GM12874 (cell line): ENCODE measurements around the gene PLXNB3.
A peak's percentile ranks its signal among the peaks of the same experiment; 100 is the strongest.

Experiments
- TF ChIP-seq, protein P1 (sequence below): IDR thresholded peaks from 2 replicates; pipeline ENCODE4 v1.5.1; 2011; ENCODE audit warnings: low read depth, mild to moderate bottlenecking, control low read depth, low read length, moderate library complexity; ENCODE audit not compliant: insufficient read depth

PLXNB3 gene

DNA sequence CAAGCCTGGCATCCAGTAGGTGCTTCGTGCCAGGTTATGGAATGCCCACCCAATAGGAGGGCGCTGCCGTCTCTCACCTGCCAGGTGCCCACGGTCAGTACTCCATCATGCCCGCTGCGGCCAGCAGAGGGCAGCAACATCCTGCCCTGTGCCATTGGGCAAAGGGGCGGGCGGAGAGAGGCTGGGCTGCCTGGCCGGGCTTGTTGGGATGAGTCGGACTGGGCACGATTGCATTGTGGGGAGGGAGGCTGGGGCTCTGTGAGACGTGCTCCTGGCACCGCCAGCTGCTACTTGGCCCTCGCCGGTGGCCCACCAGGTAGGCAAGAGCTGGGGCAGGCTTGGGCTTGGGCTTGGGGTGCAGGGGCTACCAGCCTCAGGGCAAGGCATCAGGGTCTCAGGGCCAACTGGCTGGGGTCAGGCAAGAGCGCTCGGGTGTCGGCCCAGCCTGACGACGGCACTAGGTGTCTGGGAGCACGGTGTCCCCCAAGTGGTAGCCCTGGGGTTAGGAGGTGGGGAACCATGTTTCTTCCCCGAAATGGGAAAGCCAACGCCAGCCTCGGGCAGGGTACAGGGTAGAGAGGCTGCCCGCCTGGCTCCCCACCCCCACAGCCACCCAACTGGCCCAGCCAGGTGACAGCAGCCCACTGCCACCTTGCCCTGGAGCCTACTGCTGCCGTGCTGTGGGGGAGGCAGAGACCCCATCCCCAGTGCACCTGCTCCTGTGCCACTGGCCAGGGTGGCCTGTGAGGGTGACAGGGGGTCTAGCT is at the start of gene PLXNB3:
Gene PLXNB3 (plus strand): TSS at position 261 of the 767 bp plus-strand sequence. CDS start 1,287 bp downstream, outside the sequence.
- TF ChIP-seq, protein P1, sequence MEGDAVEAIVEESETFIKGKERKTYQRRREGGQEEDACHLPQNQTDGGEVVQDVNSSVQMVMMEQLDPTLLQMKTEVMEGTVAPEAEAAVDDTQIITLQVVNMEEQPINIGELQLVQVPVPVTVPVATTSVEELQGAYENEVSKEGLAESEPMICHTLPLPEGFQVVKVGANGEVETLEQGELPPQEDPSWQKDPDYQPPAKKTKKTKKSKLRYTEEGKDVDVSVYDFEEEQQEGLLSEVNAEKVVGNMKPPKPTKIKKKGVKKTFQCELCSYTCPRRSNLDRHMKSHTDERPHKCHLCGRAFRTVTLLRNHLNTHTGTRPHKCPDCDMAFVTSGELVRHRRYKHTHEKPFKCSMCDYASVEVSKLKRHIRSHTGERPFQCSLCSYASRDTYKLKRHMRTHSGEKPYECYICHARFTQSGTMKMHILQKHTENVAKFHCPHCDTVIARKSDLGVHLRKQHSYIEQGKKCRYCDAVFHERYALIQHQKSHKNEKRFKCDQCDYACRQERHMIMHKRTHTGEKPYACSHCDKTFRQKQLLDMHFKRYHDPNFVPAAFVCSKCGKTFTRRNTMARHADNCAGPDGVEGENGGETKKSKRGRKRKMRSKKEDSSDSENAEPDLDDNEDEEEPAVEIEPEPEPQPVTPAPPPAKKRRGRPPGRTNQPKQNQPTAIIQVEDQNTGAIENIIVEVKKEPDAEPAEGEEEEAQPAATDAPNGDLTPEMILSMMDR = peak; percentile 76

DNA sequence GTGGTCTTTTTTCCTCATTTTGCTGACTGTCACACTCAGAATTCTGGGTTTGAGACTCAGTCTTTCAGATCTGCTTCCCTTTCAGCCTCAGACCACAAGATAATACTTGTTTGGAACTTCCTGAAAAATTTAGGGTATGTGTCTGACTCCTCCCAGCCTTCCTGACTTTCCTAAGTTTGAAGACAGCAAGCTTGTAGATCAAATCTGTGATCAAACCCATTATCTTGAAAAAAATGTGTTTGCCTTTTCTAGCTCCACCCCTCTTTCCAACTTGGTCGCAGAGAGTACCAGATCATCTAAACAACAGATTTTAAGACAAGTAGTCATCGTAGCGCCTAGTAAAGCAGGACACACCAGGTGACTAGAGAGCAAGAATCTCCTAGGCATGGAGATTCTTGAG is 49.8 kb upstream of the PLXNB3 start:
- TF ChIP-seq, protein P1 = no peak

DNA sequence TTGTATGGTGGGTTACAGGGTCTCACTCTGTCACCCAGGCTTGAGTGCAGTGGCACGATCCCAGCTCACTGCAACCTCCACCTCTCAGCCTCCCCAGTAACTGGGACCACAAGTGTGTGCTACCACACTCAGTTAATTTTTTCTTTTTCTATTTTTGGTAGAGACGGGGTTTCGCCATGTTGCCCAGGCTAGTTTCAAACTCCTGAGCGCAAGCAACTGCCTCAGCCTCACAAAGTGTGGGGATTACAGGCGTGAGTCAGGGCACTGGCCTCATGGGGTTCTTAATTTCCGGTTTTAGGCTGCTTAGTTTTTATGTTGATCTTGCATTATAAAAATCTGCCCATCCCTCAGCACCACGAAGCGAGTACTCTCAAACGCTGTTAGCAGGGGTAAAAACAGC is 46.6 kb upstream of the PLXNB3 start:
- TF ChIP-seq, protein P1 = no peak

DNA sequence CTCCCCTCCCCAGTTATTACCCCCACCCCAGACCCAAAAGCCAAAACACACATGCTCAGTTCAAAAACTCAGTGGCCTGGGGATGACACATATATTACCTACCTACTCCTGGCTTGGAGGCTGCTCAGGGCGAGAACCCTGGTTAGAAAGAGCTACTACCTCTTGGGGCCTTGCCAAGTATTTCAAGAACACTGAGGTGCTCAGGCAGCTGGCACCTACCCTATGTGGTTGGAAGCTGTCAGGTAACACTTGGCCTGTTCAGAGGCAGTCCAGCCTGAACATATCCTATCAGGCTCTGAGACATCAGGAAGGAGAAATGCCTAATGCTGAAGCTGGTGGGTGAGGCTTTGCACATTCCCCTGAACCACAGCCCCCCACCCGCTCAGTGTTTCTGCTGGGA is 44.8 kb upstream of the PLXNB3 start:
- TF ChIP-seq, protein P1 = no peak

DNA sequence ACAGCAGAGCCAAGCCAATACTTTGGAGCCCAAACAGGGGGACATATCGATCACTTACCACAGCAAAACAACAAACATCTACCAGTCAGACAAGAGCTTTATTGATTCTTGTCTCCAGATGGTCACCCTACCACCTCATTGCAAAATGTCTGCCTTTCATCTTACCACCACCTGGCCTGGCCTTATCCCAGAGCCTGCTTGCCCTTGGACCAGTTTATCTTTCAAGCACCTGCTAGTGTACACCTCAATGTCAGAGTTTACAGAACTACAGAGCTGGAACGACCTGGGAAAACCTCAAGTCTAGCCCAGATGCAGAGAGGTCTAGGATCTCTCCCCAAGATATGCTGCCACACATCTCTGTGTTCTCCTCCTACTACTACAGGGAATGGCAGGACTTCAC is 44.3 kb upstream of the PLXNB3 start:
- TF ChIP-seq, protein P1 = no peak

DNA sequence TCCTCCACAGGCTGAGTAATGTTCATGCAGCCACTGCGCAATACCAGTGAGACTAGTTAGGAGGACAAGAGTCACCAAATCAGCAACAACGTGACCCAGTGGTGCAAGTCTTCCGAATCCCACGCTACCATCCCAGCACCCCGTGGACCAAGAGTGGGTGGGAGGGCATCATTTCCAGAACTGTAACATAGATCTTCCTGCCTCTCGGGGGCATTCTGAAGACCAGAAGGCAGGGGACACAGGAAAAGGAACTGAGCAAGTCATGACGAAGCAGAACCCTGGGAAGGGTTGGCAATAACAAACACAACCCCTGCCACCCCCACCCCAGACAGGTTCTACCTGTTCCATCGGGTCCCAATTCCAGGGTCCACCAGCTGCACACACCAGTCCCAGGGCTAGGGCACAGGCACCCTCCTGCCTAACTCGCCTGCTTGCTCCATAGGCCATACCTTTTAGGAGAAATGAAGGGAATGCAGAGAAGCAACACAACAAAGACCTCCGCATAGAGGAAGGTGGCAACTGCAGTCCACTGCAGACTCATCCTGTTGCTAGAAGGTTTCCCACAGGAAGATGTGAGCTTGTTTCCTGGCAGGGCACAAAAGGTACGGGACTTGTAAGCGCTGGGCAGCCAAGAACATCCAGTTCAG is 41.2 kb upstream of the PLXNB3 start:
- TF ChIP-seq, protein P1 = no peak

DNA sequence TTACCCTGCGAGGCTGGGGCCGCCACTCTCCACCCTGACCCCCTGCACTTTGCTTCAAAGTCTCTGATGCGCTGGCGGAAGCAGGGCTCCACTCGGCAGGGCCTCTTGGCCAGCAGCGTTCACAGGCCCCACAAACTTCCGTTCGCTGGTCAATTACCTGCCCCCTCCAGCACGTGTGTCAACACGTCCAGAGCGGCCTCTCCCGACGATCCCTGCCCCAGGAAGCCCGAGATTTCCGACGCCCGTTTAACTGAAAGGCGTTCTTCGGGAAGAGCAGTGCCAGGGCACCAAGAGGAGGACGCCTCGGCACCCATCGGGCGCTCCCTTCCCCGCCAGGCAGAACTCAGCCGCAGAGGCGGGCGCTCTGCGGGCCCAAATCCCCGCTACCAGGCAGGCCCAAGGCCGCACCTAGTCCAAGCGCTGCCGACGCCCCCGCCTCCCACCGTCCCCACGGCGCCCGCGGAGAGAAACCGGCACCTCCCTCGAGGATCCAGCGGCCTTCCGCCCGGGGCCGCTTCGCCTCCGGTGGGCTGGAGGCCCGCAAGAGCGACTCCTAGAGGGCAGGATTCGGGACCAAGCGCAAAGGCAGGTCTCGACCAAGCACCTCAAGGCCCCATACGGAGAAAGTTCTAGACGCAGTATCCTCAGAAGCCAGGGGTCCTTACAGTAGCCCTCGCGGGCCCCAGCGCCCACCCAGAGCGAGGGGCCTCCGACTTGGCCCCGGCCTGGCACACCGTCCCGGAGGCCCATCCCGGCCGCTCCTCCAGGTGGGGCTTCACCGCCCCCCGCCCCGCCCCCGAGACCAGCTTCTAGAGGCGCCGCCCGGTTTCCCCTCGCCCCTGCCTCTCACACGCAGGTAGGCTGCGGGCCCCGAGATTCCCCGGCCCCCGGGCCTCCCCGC is 40.4 kb upstream of the PLXNB3 start:
- TF ChIP-seq, protein P1 = peak; percentile 60
